Colon (tissue), 2 donors: ENCODE results near the gene RCAN1.
A peak's percentile ranks its signal among the peaks of the same experiment; 100 is the strongest.

Experiments used
- FAIRE-seq: peaks from 2 replicates; lab custom pipeline; 2012; peaks lifted over from hg19 to GRCh38; lab: Jason Lieb, UNC
- donor health status: control.
- donor health status: control.

Gene RCAN1

DNA sequence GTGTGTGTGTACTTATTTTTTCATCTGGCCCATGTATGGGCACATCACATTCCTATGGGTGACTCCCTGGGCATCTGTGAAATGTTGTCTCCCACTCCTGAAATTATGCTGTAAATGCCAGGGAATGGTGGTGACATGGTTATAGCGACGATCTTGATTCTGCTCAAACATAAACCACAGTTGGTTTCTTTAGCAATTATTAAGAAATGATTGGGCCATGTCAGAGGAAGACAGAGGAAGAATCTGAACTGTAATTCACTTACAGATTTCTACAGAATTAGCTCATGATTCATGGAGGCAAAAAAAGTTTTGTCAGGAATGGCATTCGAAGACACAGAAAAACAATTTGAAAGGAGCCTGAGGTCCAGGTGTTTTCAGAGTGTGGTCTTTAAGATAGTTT is 77.1 kb downstream of the RCAN1 start:
- FAIRE-seq, result no peak

DNA sequence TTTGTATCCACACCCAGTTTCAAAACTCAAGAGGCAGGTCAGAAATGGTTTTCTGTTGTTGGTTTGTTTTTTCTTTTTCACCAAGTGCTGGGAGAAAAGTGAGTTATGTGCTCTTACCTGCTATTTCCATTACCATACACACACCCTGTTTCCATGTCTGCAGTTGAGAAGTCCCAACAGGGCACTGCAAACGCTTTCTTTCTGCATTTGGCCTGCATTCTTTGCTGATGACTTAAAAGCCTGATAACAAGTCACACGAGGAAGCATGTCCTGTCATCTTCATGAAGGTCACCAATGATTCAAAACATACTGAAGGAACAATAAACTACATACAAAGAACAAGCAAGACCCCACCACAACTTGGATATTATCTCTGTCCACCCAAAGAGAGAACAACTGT is 78.1 kb downstream of the RCAN1 start:
- FAIRE-seq, result no peak

DNA sequence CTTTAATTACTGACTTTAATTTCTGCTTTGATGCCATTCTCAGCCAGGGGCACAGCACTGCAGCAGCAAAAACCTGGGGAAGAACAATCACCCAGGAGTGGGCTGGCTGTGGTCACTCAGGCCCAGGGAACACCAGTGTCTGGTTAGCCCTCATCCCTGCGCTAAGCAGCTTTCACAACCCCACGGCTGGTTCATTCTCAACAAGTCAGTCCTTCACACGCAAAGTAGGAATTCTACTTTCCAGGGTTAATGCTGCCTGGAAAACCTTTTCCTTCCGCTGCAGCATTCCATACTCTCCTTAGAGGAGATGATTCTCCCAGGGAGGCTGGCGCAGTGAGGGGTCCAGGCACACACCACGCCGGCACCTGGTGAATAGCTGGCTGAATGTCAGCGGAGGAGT is 78.6 kb downstream of the RCAN1 start:
- no peak for FAIRE-seq

DNA sequence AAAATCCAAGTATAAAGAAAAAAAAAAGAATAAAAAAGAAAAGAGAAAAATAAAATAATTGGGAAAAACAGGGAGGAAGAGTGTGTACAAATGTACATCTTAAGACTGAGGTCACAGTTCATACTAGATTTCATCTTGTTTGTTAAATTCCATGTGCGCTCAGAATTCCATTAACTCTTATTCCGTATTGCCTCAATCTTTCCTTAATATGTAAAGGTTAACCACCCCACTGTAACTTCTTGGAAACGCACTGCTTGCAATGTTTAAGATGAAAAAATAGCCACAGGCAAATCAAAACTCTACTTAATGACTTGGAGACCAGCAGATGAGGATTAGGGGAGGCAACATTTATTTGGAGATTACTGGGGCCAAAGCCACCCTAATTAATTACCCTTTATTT is 79.0 kb downstream of the RCAN1 start:
- FAIRE-seq, result no peak

DNA sequence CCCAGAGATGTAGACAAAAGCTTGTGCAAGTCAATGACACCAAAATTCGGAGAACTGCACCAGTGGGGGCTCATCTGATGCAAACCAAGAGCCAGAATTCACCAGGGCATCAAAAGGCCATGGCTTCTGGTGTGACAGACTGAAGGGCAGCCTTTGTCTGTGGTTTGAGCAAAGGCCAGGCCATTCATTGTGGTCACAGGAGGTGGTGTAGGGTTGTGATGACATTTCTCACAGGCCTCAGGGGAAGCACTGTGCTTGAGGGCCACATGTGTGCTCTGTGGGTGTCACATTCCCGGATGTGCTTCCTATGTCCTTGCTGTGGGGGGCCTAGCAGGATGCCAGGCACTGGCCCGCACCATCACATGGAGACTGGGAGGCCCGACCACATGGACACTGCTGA is 80.4 kb downstream of the RCAN1 start:
- FAIRE-seq, result no peak

DNA sequence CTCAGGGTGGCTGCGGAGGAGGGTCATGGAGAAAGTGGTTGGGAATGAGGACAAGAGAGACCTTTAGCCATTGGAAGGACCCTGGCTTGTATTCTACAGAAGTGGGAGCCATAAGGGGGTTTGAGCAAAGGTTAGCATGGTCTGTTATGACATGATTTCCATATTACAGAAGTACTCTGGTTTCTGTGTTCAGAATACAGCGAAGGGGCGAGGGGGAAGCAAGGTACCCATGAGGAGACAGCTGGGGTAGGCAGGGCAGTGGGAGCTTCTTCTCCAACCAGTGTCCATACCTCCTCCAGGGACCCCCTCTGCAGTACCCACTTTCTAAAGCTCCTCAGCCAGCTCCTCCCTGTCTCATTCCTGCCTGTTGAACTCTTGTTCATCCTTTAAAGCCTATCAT is 81.0 kb downstream of the RCAN1 start:
- FAIRE-seq, result no peak

DNA sequence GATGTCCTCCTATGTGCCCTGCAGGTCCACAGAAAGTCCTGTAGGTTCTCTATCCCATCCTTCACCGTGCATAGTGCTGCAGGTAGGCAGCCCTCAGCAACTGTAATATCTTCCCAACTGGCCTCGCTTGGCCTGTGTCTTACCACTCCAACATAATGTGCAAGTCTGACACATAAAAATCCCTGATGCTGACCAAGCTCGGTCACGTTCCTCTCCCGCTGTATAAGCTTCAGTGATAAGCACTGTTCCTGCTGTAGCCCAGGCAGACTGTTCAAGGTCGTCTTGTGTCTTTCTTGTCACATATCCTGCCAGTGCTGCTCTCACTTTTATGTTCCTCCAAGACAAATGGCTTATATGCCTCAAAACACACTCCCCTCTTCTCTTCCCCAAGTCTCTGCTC is 83.5 kb downstream of the RCAN1 start:
- FAIRE-seq, result no peak

DNA sequence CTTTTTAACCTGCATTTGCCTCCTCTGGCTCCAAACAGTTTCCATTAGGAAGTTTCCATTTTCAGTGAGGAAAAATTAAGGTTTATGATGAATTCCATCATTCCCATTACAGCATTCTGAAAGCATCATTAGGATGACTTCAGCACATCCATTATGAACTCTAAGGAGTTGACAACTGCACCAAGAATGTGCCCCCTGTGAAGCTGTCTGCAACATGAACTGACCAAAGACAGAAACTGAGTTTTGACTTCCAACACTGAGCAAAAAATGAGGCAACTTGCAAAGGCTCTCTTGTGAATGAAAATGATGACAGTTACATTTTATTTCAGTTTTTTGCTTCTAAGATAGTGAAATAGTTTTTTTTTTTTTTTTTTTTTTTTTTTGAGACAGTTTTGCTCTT is 84.7 kb downstream of the RCAN1 start:
- no peak for FAIRE-seq

DNA sequence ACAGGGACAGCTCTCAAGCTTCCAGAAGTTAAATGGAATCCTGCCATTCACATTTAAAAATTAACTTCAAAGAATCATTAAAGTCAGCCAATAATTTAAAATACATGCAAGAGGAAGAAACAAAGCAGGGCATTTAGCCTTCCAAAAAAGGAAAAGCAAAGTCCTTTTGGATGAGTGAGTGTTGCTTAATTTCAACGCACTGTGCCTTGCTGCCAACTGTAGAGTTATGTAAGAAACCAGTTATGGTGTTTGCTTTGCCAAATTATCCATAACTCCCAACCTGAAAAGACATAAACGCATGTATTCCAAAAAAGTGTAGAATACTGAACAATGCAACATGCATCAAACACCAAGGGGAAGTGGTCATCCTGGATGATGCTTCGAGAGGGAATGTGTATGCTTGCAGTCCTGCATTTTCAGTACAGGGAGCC is 86.8 kb downstream of the RCAN1 start:
- FAIRE-seq, result no peak

DNA sequence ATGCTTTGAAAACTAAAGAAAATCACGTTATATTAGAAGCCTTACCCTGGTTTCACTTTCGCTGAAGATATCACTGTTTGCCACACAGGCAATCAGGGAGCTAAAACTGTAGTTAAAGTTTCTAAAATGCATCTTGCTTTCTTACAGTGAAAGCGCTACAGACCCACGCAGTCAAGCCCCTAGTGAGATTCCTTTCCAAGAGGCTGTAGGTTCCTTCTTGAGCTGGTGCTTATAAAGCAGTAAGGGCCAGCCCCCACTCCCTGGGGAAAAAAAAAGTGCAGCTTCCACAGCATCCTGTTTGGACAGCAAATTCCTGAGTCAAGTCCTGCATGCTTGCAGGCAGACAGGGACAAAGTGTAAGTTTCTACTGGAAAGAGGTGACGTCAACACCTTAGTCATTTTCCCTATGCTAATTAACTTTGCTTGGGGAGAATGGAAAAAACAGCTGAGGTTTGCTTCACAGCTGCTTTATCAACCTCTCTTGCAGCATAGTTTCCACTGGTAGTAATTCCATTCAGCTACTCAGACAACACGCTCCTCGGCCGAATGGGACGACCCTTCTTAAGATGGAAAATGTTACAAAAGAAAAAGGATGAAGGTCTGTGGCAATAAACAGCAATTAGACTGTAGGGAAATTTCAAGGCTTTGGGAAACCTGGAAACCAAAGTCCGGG is 88.2 kb downstream of the RCAN1 start:
- peak; percentile 62 for FAIRE-seq

DNA sequence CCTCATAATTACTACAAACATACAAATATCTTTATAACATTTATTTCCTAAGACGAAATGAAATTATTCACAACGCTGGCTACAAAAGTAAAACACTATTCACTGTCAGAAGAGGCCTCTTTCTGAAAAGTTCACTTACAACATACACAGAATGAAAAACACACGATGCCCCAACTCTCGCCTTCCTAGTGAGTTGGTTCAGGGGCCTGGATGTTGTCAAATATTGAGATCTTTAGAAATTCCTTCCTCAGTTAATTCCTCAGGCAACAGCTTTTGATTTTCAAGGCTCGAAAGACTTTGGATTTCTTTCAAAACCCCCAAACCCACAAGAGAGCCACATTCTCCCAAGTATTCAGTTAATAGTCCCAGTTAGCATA is 88.7 kb downstream of the RCAN1 start:
- no peak for FAIRE-seq

DNA sequence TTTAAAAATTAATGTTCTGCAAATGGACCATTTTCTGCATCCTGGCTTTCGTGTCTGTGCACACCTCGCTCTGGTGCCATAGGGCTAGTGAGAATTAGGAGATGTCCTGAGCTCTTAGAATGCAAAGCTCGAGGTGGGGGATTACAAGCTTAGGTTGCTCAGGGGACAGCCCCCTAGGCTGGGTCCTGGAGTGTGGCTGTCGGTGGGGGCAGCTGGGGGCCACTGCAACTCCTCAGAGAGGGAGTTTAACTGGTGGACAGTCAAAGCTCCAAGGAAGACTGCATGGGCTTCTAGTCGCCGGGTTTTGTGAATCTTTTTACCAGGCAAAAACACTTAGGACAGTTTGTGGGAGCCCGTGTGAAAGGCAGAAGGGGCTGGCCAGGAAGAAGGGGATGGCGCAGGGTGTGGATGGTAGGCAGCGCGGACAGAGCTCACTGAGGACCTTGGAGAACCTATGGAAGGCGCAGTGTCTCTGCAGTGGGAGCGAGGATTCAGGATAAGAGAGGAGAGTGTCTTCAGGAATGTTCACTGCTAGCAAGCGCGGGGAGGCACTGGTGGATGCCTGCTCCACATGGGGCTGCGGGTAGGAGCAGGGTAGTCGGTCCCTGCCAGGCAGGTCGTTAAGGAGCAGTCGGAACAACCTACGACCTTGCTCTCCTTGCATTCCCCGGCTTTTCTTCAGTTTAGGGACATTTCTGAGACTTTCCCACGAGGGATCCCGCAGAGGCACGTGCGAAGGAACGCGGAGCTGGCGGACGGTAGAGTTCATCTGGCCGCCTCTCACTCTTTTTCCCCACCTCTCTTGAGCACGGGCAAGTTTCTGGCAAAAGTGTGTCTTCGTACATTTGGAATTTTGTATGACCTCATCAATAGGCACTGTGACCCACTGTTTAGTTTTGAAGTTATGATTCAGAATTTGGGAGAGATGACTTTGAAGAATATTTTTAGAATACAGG is 90.0 kb downstream of the RCAN1 start:
- FAIRE-seq, result no peak

DNA sequence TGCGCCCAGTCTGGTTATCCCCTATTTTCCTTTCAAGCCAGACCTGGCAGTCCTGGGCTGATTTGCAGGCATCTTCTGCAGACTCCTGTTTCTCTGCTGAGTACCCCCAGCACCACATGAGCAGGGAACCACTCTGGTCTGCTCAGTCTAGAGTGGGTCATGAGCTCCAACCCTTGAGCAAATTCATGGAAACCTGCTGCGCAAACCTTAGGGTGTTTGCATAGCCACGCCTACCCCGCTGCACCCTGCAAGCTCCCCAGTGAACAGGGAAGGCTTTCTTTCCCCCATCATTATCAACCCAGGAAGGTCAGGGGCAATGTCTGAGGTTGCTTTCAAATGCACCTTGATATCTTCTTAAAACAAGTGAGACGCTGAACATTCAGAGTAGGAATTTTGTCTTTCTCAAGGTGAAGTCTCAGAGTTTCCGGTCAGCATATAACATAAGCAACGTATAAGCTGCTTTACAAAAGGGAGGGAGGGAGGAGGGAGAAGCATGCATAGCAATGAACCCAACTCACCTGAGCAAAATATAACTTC is 91.8 kb downstream of the RCAN1 start:
- no peak for FAIRE-seq

DNA sequence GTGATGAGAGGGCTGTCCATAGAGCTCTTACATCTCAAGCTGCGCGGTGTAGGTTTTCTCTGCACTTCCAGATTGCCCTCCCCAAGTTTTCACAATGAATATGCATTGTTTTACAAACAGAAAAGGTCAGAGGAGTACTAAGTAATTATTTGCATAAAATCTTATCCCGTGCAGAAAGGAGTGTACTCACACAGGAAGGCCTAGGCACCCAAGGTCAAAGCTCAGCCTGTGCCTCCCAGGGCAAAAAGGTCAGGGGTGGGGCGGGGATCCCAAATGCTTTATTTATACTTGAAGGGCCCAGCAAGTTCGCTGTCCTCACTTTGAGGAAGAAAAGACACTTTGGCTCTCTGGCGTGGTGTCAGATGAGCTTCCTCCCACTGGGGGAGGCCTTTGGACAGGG is 92.6 kb downstream of the RCAN1 start:
- FAIRE-seq, result no peak

DNA sequence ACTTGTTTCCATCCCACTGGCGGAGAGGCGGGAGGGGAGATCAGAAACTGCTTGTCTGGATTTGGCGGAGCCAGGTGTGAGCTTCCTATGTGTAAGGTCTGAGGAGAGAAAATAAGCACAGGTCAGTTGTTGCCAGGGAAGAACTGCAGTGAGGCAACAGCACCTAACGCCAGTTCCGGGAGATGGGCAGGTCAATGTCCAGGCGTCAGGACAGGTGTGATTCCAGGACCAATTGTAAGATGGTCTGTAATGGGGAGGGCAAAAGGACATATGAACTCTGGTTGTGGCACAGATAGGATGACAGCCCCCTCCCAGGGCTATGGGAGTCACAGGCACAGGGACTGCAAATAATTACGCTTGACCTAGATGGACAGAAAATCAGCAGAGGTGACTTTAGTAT is 93.4 kb downstream of the RCAN1 start:
- no peak for FAIRE-seq

DNA sequence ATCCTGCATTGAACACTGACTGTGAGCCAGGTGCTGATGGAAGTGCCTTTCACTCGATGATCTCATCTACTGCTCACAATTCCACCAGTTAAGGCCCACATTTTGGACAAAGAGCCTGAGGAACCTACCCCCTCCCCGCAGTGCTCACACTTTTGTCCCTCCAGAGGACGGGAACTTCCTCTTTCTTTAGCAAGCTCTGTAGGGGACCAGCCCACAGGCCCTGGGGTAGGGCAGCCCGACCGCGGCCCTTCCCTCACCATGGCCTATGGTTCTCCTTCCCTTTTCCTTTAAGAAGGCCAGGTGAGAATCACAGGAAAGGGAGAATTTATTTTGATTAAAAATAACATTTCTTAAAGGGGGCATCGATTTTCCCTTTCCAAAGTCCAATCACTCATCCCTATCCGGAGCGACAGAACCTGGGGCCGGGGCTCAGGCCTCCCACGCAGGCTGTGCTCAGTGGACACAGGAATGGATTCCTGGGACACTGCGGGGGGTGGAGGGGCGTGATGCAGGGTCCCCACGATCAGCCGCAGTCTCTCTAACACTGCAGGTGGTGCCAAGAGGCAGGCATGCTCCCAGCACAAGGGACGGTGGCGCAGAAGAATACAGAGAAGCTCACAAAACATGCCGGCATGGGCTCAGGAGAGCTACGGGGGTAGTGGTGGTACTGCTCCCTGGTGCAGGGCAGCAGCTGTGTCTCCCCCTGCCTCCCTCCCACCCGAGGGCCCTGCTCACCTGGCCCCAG is 94.0 kb downstream of the RCAN1 start:
- no peak for FAIRE-seq

DNA sequence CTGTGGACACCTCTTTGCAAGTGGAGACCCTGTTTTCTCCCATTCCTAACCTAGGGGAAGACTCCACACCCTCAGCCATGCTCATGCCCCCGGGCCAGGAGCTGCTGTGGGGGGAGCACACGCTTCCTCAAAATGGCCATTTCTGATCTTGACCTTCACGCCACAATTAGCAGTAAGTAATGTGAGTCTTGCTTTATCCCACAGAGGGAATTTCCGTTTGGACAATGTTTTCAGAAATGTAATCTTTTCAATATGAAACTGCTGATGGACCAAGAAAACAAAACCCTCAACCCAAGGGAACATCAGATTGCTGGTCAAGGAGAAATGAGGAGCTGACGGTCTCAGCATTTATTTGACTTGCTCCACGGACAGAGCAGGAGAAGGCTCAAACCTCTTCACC is 94.6 kb downstream of the RCAN1 start:
- FAIRE-seq, result no peak

DNA sequence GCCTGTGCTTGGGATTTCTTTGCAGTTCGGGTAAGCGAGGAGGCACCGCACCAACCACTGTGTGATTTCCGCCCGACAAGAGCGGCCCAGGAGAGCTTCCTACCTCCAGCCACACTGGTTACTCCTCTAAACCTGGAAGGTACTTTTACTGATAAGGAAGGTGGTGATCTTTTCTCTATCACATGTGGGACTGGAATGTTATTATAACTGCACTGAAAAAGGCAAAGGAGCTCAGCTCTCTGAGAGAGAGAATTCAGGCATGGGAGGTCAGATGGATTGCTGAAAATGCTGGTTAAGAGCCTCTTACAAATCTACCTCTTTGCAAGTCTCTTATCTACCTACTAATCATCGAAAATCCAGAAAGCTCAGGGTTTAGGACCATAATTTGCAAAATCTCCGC is 95.2 kb downstream of the RCAN1 start:
- no peak for FAIRE-seq

DNA sequence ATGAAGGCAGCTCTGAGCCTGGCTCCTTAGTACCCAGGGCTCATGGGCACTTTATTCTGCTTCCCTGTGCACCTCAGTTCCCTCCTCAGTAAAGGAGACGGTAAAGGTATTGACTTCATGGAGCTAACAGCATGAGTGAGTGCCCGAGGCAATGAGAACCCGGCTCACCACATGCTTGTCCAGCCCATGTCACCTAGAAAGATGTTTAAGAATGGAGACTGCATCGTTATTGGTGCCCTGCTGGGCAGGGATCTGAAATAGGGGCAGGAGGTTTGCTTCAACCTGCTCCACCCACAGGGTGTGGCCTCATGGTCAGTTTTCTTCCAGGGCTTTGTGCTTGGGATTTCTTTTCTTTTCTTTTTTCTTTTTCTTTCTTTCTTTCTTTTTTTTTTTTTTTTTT is 95.9 kb downstream of the RCAN1 start:
- FAIRE-seq, result no peak

DNA sequence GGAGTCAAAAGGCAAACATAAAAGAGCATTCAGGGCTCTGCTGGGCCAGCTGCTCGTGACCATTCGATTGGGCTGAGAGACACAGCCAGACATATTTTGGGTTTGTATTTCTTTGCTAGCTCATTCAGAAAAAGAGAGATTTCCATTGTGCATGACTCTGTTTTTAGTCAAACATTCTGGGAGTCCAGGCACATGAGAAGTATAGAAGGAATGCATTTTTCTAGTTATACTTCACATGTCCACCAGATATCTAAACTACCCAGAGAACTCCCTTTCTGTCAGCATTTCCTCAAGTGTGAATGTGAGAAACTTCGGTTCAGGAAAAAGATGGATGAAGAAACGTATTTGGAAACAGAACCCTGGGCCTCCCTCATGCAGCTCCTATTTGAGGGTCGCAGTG is 96.6 kb downstream of the RCAN1 start:
- no peak for FAIRE-seq

DNA sequence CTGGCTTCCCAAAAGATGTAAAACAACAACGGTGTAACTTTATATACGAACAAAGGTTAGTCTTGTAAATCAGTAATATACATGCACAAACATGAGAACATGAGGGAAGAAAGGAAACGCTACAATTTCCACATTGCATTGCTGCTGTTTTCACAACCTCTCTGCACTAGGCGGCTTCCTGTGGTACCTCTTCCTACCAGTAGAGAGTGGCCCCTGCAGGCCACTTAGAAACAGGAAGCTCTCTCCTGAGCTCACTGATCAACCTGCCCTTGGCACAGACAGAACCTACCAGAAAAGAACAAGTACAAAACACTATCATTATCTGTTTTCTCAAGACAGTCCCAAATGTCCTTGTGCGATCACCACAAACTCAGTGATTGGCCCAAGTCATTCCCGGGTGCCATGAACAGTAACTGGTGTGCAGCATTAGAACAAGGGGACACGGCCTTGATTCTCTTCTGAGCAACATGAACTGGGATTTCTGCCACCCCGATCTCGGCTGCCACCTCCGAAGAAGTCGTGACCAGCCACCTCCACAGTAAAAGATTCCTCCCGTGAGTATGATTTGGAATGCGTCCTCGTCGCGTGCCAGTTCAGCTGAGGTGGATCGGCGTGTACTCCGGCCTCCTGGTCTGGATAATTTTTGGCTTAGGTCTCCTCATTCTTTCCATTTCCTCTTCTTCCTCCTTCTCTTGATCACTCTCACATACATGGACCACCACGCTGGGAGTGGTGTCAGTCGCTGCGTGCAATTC is 97.2 kb downstream of the RCAN1 start:
- no peak for FAIRE-seq

DNA sequence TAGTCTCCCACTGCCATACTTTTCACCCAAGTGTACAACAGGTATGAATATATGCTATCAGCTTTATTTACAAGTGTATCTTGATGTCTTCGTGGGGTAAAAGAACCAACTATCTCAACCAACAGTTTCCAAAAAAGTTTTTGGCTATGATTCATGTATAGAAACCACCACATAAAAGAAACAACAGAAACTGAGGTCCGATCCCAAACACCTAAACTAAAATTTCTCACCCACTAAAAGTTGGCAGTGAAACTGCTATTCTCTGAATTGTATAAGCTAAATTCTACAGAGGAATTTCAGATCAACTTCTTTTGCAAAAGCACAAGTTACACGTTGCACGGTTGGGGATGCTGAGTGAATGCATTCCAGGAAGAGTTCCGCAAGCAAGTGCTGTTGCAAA is 97.9 kb downstream of the RCAN1 start:
- FAIRE-seq, result no peak
